GM23248 (cell line): Measurements from ENCODE around the gene ADAMTSL1. TPM values are rescaled to one million over a fixed set of nuclear protein-coding genes. Genes with fewer than 3 reads are reported as not detected.
A peak's percentile ranks its signal among the peaks of the same experiment; 100 is the strongest.

Experiments
- DNase-seq: peaks from one replicate; pipeline ENCODE4 v3.0.0-alpha.2; 2015
- H2AFZ ChIP-seq: fragments of 200-600 bp; sonication (generic); 2 replicates; pipeline ENCODE4 v1.6.1; 2016; ENCODE audit warnings: antibody characterized with exemption
- H3F3A ChIP-seq: fragments of 200-600 bp; sonication (generic); 2 replicates; pipeline ENCODE4 v1.6.1; 2016; ENCODE audit warnings: mild to moderate bottlenecking, antibody characterized with exemption, mixed run types; ENCODE audit not compliant: insufficient read depth
- H3K27ac ChIP-seq: fragments of 200-600 bp; sonication (generic); 2 replicates; pipeline ENCODE4 v1.5.1; 2016; ENCODE audit warnings: mild to moderate bottlenecking
- H3K27me3 ChIP-seq: fragments of 200-600 bp; sonication (generic); replicated peaks from 2 replicates; pipeline ENCODE4 v1.6.1; 2016; ENCODE audit warnings: mild to moderate bottlenecking; ENCODE audit not compliant: insufficient read depth
- H3K36me3 ChIP-seq: fragments of 200-600 bp; sonication (generic); 2 replicates; pipeline ENCODE4 v1.6.1; 2016; ENCODE audit warnings: low read depth, mild to moderate bottlenecking
- H3K4me1 ChIP-seq: fragments of 200-600 bp; sonication (generic); 2 replicates; pipeline ENCODE4 v1.6.1; 2016; ENCODE audit warnings: mild to moderate bottlenecking; ENCODE audit not compliant: insufficient read depth
- H3K4me2 ChIP-seq: fragments of 200-600 bp; sonication (generic); one replicate; pipeline ENCODE4 v1.6.1; 2016; ENCODE audit warnings: mild to moderate bottlenecking; ENCODE audit not compliant: unreplicated experiment
- H3K4me3 ChIP-seq: fragments of 200-600 bp; sonication (generic); 2 replicates; pipeline ENCODE4 v1.5.1; 2016; ENCODE audit warnings: mild to moderate bottlenecking
- H3K79me2 ChIP-seq: fragments of 200-600 bp; sonication (generic); 2 replicates; pipeline ENCODE4 v1.6.1; 2016; ENCODE audit warnings: mild to moderate bottlenecking; ENCODE audit not compliant: insufficient read depth
- H3K9ac ChIP-seq: fragments of 200-600 bp; sonication (generic); 2 replicates; pipeline ENCODE4 v1.6.1; 2016; ENCODE audit warnings: mild to moderate bottlenecking
- H3K9me2 ChIP-seq: fragments of 200-600 bp; sonication (generic); 2 replicates; pipeline ENCODE4 v1.6.1; 2016; ENCODE audit warnings: mixed run types, mild to moderate bottlenecking, moderate library complexity; ENCODE audit not compliant: insufficient read depth
- H3K9me3 ChIP-seq: fragments of 200-600 bp; sonication (generic); one replicate; pipeline ENCODE4 v1.6.1; 2017; ENCODE audit warnings: low read depth
- H4K20me1 ChIP-seq: fragments of 200-600 bp; sonication (generic); 2 replicates; pipeline ENCODE4 v1.6.0; 2016; ENCODE audit not compliant: insufficient read depth
- EZH2 ChIP-seq: fragments of 200-600 bp; sonication (generic); IDR thresholded peaks from 2 replicates; pipeline ENCODE4 v1.6.1; 2018; ENCODE audit warnings: antibody characterized with exemption, mild to moderate bottlenecking; ENCODE audit not compliant: insufficient read depth, poor library complexity, severe bottlenecking
- EZH2phosphoT487 ChIP-seq: fragments of 200-600 bp; sonication (generic); IDR thresholded peaks from 2 replicates; pipeline ENCODE4 v1.6.1; 2018; ENCODE audit warnings: antibody characterized with exemption, moderate library complexity, mild to moderate bottlenecking, low read depth; ENCODE audit not compliant: insufficient read depth
- WGBS, 2 experiments: methylation state at CpG; one replicate each; pipeline ENCODE4 v1.1.6; 2015 to 2017; ENCODE audit warnings: low lambda C conversion rate in 2 of 2, low coverage in 1 of 2; ENCODE audit errors: missing lambda C conversion rate in 2 of 2; 5-methylcytosine and 5-hydroxymethylcytosine counted together
- in situ Hi-C: fragments of 300-500 bp; cut with MboI; formaldehyde crosslinking; loops from 2 replicates; pipeline ENCODE4 v1.15.0; 2020
- polyA plus RNA-seq: library from polyadenylated mRNA; unstranded; fragments of >200 nt; fragmentation: Nextera tagmentation; extraction: Ambion mirVana; gene quantifications from 2 replicates; pipeline ENCODE4 v1.2.1, GENCODE V29; 2016
- total RNA-seq: library from RNA; depleted of rRNA; stranded (reverse); fragments of >200 nt; shearing (Covaris generic); gene quantifications from 2 replicates; pipeline ENCODE4 v1.2.3, GENCODE V29; 2014

The ADAMTSL1 gene
- total and polyA plus RNA-seq, 2 experiments from 2014 or later: 77.0 to 273 TPM

DNA sequence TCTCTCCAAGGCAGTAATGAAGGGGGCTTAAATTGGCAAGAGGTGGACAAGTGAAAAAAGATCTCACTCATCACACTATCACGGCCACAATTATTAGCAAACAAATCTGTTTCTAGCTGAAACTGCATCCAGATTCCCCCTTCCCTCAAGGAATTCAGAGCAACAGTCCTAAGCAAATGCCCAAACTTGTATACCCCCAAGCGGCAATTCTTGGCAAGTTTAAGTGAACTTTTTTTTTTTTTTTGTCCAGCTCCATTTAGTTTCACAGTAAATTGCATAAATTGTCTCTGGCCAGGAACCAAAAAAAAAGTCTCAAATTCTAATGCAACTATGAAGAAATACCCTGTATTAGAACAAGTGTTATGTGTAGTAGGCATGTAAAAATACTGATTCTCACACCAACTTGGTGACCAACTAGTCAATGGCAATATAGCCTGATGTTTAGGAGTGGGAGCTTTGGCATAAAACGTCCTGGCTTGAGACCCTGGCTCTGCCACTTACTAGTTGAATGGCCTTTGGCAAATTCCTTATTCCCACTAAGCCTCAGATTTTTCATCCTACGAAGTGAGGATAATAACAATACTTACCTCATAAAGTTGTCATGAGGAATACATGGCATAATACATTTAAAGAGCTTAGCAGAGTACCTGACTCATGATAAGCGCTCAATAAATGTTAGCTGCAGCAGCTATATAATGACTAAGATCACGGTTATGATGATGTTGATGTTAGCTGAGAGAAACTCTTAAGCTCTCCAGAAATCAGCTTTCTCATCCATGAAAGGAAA, 193.2 kb downstream of the ADAMTSL1 start:
- H2AFZ ChIP-seq: no peak overlapping the region
- H3K9me3 ChIP-seq: no peaks in the 10 kb centered on the region
- H3K27ac ChIP-seq: no peak overlapping the region
- in situ Hi-C loops: no loop called here
- H3K36me3 ChIP-seq: peaks cover 85% of the 10 kb centered on the region
- H4K20me1 ChIP-seq: no peaks in the 10 kb centered on the region
- H3K9me2 ChIP-seq: no peaks in the 10 kb centered on the region
- H3K4me1 ChIP-seq: peaks cover 17% of the 10 kb centered on the region
- H3K79me2 ChIP-seq: peaks cover 44% of the 10 kb centered on the region
- TF ChIP-seq EZH2phosphoT487: no peak
- TF ChIP-seq EZH2: no peak
- 94 to 95% methylated on average over 6 of the region's 6 CpGs for whole genome bisulfite sequencing, 2 experiments
- H3K9ac ChIP-seq: no peak overlapping the region
- peak; percentile 24 for DNase-seq
- peaks cover 49% of the 10 kb centered on the region for H3F3A ChIP-seq
- H3K4me2 ChIP-seq: no peak overlapping the region
- H3K27me3 ChIP-seq: no peaks in the 10 kb centered on the region
- H3K4me3 ChIP-seq: no peak overlapping the region

- Histone ChIP-seq H3K27me3 (no peaks in the 10 kb centered on the region), H3K4me2 (no peak overlapping the region), H3K9ac (no peak overlapping the region), H4K20me1 (no peaks in the 10 kb centered on the region), H2AFZ (no peak overlapping the region), H3K36me3 (peaks cover 78% of the 10 kb centered on the region), H3K9me3 (no peaks in the 10 kb centered on the region), H3K79me2 (peaks cover 44% of the 10 kb centered on the region), H3K27ac (no peak overlapping the region), H3F3A (peaks cover 54% of the 10 kb centered on the region), H3K4me3 (no peak overlapping the region), H3K9me2 (no peaks in the 10 kb centered on the region), H3K4me1 (peaks cover 17% of the 10 kb centered on the region)
- in situ Hi-C loops: no loop called here
- DNase-seq: no peak
- TF ChIP-seq EZH2 (no peak), EZH2phosphoT487 (no peak)
- WGBS, 2 experiments: 55 to 66% methylated on average over 2 of the region's 2 CpGs
These were observed 195.0 kb downstream of the ADAMTSL1 start for GRCh38 chr9:18668944-18669343.

- peaks cover 51% of the 10 kb centered on the region for H3F3A ChIP-seq
- peaks cover 25% of the 10 kb centered on the region; the same call in 1 of the 2 replicates for H3K79me2 ChIP-seq
- TF ChIP-seq EZH2 (no peak), EZH2phosphoT487 (no peak)
- H4K20me1 ChIP-seq: no peaks in the 10 kb centered on the region
- H3K9ac ChIP-seq: no peak overlapping the region
- H3K4me3 ChIP-seq: no peak overlapping the region
- no peak for DNase-seq
- no peaks in the 10 kb centered on the region for H3K9me2 ChIP-seq
- H3K4me1 ChIP-seq: peaks cover 18% of the 10 kb centered on the region
- no peak overlapping the region for H3K27ac ChIP-seq
- no peaks in the 10 kb centered on the region for H3K27me3 ChIP-seq
- in situ Hi-C loops: loop anchor here (10.0 kb wide), 1 partner anchor 352 kb away; no protein-coding TSS in a partner anchor
- no peak overlapping the region for H2AFZ ChIP-seq
- no peaks in the 10 kb centered on the region for H3K9me3 ChIP-seq
- H3K4me2 ChIP-seq: no peak overlapping the region
- H3K36me3 ChIP-seq: peaks cover 67% of the 10 kb centered on the region
These were observed 198.8 kb downstream of the ADAMTSL1 start for GRCh38 chr9:18672706-18673105.

DNA sequence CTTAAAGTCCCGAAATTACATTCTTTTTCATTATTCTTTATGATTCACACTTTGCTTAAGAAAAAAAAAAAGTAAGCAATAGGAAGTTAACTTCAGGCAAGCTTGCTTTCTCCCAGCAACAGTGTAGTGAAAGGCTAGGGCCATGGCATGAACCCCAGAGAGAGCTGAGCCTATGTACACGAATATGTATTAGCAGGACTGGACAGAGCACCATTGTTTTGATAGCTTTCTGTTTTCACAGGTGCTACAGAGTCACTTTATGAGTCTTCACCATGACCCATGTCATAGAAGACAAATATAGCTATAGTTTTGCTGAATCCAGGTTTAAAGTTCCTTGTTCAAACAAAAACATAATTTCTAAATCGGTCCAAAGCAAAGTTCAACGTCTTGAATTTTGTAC, 199.2 kb downstream of the ADAMTSL1 start:
- Histone ChIP-seq H3K4me2 (no peak overlapping the region), H3K9me3 (no peaks in the 10 kb centered on the region), H3K27ac (no peak overlapping the region), H3K9me2 (no peaks in the 10 kb centered on the region), H3K4me3 (no peak overlapping the region), H3K9ac (no peak overlapping the region), H3F3A (peaks cover 50% of the 10 kb centered on the region), H3K36me3 (peaks cover 67% of the 10 kb centered on the region), H2AFZ (no peak overlapping the region), H3K79me2 (peaks cover 22% of the 10 kb centered on the region; the same call in 1 of the 2 replicates), H3K27me3 (no peaks in the 10 kb centered on the region), H4K20me1 (no peaks in the 10 kb centered on the region), H3K4me1 (peaks cover 16% of the 10 kb centered on the region)
- WGBS, 2 experiments: 74 to 79% methylated on average over 4 of the region's 4 CpGs
- TF ChIP-seq EZH2phosphoT487 (no peak), EZH2 (no peak)
- DNase-seq: no peak
- in situ Hi-C loops: loop anchor here (10.0 kb wide), 1 partner anchor 352 kb away; no protein-coding TSS in a partner anchor

DNA sequence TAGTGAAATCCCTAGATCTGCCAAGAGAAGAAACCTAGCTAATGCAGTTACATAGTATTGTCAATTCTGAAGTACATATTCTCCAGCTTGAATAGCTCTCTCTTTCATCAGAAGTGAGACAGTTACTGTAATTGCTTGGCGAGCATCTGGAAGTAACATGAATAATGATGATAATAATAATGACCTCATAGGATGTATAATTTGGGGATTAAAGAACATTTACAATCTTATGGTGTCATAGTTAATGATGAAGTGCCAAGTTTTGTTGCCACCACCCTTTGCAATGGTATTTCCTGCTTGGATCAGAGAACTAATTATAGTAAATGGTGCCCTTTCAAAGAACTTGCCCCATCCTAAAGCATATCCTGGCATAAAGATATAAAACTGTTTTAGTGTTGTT, 201.4 kb downstream of the ADAMTSL1 start:
- Histone ChIP-seq H3K9me2 (no peaks in the 10 kb centered on the region), H2AFZ (no peak overlapping the region), H3K79me2 (peaks cover 14% of the 10 kb centered on the region; the same call in 1 of the 2 replicates), H3K4me2 (no peak overlapping the region), H3K27me3 (no peaks in the 10 kb centered on the region), H3K9ac (no peak overlapping the region), H3K9me3 (no peaks in the 10 kb centered on the region), H3F3A (peaks cover 51% of the 10 kb centered on the region), H3K4me3 (no peak overlapping the region), H3K27ac (no peak overlapping the region), H4K20me1 (no peaks in the 10 kb centered on the region), H3K4me1 (peaks cover 16% of the 10 kb centered on the region), H3K36me3 (peaks cover 62% of the 10 kb centered on the region)
- in situ Hi-C loops: loop anchor here (10.0 kb wide), 1 partner anchor 349 kb away; no protein-coding TSS in a partner anchor
- peak; percentile 54 for DNase-seq
- WGBS, 2 experiments: 86 to 95% methylated on average over 1 of the region's 1 CpG
- TF ChIP-seq EZH2phosphoT487 (no peak), EZH2 (no peak)
